GM19099 (cell line): ENCODE data around the gene FYCO1.

Source experiments
- POLR2A ChIP-seq: IDR thresholded peaks from 3 replicates; pipeline ENCODE4 v1.6.1; 2011; ENCODE audit warnings: low read depth; ENCODE audit not compliant: insufficient read length; ENCODE audit errors: extremely low read depth

FYCO1 gene

GRCh38 chr3:45990181-45990580 is 5.4 kb downstream of the FYCO1 start:
- no peak for TF ChIP-seq POLR2A

GRCh38 chr3:45988804-45989203 is 6.8 kb downstream of the FYCO1 start:
- no peak for TF ChIP-seq POLR2A

GRCh38 chr3:45988362-45988761 is 7.3 kb downstream of the FYCO1 start:
- no peak for TF ChIP-seq POLR2A

GRCh38 chr3:45987368-45988291 is 8.0 kb downstream of the FYCO1 start:
- no peak for TF ChIP-seq POLR2A

GRCh38 chr3:45986303-45986982 is 9.2 kb downstream of the FYCO1 start:
- no peak for TF ChIP-seq POLR2A

GRCh38 chr3:45985532-45986302 is 9.9 kb downstream of the FYCO1 start:
- TF ChIP-seq POLR2A = no peak

- no peak for TF ChIP-seq POLR2A
Observed at GRCh38 chr3:45984331-45985312, 11.0 kb downstream of the FYCO1 start.

- no peak for TF ChIP-seq POLR2A
Observed at GRCh38 chr3:45983770-45984169, 11.9 kb downstream of the FYCO1 start.

- TF ChIP-seq POLR2A = no peak
Observed at GRCh38 chr3:45981346-45982074, 14.1 kb downstream of the FYCO1 start.

- TF ChIP-seq POLR2A = no peak
Observed at GRCh38 chr3:45980819-45981218, 14.8 kb downstream of the FYCO1 start.

- TF ChIP-seq POLR2A = no peak
Observed at GRCh38 chr3:45980229-45980813, 15.3 kb downstream of the FYCO1 start.

- no peak for TF ChIP-seq POLR2A
Observed at GRCh38 chr3:45979378-45979777, 16.2 kb downstream of the FYCO1 start.

- TF ChIP-seq POLR2A = no peak
Observed at GRCh38 chr3:45978006-45978761, 17.4 kb downstream of the FYCO1 start.
